GM12891 (cell line): Measurements from ENCODE around the gene TNFRSF13B.

Experiments
- DNase-seq: peaks from one replicate; pipeline ENCODE4 v3.0.0; 2011; ENCODE audit warnings: low spot score; ENCODE audit not compliant: insufficient read length
- FAIRE-seq: peaks from 2 replicates; lab custom pipeline; 2011; peaks lifted over from hg19 to GRCh38; lab: Jason Lieb, UNC
- PAX5 ChIP-seq: IDR thresholded peaks from 2 replicates; pipeline ENCODE4 v1.6.1; 2011; ENCODE audit warnings: low read length, moderate library complexity, mild to moderate bottlenecking; ENCODE audit not compliant: insufficient read depth, severe bottlenecking
- POLR2A ChIP-seq: IDR thresholded peaks from 2 replicates; pipeline ENCODE4 v1.6.1; 2011; ENCODE audit warnings: low read depth, low read length, control low read depth
- POLR2AphosphoS5 ChIP-seq: IDR thresholded peaks from 2 replicates; pipeline ENCODE4 v1.6.1; 2011; ENCODE audit warnings: low read depth, low read length, control low read depth
- POU2F2 ChIP-seq: IDR thresholded peaks from 2 replicates; pipeline ENCODE4 v1.6.1; 2011; ENCODE audit warnings: low read depth, mild to moderate bottlenecking, control low read depth, low read length, moderate library complexity
- SPI1 ChIP-seq: IDR thresholded peaks from 2 replicates; pipeline ENCODE4 v1.6.1; 2011; ENCODE audit warnings: low read depth, low read length, control low read depth
- TAF1 ChIP-seq: IDR thresholded peaks from 2 replicates; pipeline ENCODE4 v1.6.1; 2011; ENCODE audit warnings: low read depth, low read length, control low read depth

The TNFRSF13B gene

DNA sequence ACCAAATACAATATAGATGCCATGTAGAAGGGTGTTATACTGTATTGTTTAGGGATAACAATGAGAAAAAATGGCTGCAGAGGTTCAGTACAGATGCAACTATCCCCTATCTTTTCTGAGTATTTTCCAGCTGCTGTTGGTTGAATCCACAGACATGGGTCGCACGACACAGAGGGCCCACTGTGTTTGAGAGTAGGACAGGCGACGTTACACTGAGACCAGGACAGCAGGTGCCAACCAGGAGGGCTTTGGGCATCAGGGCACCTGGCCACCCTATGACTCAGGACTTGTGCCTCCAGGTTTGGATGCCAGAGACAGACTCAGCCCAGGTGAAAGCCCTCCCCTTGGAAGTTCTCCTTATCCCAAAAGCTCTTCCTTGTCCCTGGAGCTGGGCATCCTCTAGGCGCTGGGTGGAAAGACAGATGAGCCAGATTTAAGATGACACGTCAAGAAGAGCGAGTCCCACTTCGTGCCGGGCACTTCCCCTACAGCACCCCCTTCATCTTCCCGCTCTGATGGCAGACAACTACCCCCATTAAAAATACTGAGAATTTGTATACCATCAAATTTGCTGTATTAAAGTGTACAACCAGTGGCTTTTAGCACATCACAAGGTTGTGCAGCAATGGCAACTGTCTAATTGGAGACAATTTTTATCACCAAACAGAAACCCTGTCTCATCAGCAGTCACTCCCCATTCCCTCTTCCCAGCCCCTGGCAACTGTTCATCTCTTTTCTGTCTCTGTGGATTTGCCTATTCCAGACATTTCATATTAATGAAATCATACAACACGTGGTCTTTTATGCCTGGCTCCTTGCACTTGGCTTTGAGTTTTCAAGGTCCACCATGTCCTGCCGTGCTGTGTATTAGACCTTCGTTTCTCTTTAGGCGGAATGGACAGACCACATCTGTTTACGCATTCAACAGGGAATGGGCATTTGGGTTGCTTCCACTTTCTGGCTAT, 30.6 kb downstream of the TNFRSF13B start:
- FAIRE-seq = no peak
- no peak for TF ChIP-seq SPI1
- no peak for TF ChIP-seq TAF1
- TF ChIP-seq POU2F2 = no peak
- no peak; the same call in 1 of the 2 replicates for TF ChIP-seq POLR2AphosphoS5
- TF ChIP-seq POLR2A = no peak
- TF ChIP-seq PAX5 = no peak
- DNase-seq = no peak

DNA sequence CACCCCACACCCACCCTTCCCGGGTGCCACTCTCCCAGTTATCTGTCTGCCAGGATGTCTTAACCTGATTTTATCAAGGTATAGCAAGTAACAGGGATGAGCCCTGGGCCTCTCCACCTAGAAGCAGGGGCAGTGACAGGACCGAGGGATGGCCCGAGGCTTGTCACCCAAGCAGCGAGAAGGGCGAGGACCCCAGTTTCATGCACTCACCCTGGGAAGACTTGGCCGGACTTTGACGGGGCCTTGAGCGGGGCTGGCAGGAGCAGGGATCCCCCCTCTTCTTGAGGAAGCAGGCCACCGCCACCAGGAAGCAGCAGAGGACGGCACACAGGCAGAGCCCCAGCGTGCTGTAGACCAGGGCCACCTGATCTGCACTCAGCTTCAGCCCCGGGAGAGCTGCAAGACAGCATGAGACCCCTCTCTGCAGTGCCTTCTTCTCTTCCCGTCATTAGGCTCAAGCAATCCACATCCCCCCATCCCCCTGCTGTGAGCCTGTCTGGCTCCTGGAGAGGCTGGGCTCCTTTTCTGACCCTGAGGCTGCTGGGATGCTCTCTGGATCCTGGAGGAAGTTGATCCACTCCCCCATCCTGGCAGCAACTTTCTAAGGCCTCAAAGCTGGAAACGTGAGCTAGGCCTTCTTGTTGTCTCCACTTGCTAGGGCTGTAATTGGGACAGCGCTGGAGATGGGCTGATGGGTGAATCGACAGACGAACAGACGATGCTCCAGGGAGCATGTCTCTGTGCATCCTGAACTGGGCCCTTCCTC, 31.6 kb downstream of the TNFRSF13B start:
- no peak for TF ChIP-seq TAF1
- TF ChIP-seq SPI1 = no peak
- TF ChIP-seq POU2F2 = no peak
- no peak for TF ChIP-seq POLR2AphosphoS5
- no peak for TF ChIP-seq PAX5
- no peak for TF ChIP-seq POLR2A
- DNase-seq (no peak), FAIRE-seq (no peak)

DNA sequence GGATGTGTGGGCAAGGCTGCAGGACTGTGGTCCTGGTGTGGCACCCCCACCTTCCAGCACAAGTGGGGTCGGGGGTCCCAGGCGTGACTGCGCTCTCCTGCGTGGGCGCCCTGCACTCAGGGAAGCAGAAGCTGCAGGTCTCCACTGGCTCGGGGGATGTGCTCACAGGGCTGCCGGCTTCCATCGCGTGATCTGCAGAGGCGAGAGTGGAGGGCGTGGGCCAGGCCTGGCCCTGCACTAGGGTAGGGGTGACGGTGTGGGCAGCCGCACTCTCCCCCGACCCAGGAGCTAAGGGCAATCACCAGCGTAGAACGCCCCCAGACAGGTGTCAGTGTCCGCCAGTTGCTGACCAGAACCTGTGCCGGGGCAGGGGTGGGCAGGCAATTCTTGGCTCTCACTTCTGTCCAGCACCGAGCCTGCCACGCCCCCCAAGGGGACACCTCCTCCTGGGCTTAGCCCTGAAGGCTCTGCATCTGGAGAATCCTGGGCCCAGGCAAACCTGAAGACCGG, 32.3 kb downstream of the TNFRSF13B start:
- no peak for TF ChIP-seq POLR2AphosphoS5
- DNase-seq = no peak
- FAIRE-seq = no peak

DNA sequence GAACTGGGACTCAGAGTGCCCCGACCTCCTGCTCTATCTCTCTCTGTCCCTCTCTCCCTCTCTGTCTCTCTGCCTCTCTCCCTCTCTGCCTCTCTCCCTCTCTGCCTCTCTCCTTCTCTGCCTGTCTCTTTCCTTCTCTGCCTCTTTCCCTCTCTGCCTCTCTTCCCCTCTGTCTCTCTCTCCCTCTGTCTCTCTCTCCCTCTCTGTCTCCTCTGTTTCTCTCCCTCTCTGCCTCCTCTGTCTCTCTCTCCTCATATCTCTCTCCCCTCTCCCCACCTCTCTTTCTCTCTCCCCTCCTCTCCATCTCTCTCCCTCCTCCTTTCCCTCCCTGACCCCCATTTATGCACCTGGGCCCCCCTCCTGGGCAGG, 32.7 kb downstream of the TNFRSF13B start:
- FAIRE-seq (no peak), DNase-seq (no peak)
- no peak for TF ChIP-seq POLR2AphosphoS5
- no peak for TF ChIP-seq PAX5
- TF ChIP-seq POLR2A = no peak
- TF ChIP-seq POU2F2 = no peak
- TF ChIP-seq SPI1 = no peak
- no peak for TF ChIP-seq TAF1

DNA sequence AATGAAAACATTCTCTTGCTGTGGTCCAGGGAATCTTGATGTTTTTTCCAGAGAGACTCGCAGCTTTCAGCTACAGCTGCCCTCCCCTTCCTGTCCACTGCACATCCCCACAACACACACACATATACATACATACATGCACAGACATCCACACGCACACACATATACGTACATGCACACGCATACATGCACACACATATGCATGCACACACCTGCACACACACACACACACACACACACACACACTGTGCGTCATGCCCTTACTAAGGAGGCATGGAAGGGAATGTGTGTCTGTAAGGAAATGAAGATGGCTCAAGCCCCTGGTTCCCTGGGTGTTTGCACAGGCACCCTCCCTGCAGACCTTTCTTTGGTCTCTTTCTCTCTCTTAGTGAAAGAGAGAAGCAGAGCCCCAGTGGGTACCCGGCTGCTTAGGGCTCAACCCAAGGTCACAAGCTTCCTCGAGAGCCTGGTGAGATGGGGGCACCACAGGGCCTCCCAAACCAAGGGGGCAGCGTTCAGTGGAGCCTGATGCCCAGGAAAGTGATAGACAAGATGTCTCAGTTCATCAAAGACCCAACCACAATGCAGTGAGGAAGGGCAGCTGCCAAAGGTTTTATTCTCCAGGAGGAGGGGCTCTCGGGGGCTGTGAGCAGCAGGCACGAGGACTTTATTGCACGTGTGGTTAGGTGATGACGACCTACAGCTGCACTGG, 33.3 kb downstream of the TNFRSF13B start:
- FAIRE-seq (peak; percentile 66), DNase-seq (no peak)
- TF ChIP-seq POLR2AphosphoS5 (0 out of 2 replicates have a peak, but pooled peaks have one; percentile 16), PAX5 (no peak)

DNA sequence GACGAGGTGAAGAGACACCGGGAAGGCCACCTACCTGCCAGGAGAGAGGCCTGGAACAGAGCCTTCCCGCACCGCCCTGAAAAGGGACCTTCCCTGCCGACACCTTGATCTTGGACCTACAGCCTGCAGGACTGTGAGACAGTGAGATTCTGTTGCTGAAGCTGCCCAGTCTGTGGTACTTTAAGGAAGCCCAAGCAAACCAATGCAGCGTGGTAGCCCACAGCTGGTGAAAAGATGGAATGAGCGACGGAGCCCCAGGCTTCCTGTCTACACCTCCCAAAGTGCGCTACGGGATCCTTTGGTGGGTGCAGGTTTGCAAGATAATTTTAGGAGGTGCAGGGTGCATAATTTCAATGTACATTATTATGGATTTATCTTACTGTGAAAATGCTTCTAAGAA, 33.9 kb downstream of the TNFRSF13B start:
- FAIRE-seq = no peak

DNA sequence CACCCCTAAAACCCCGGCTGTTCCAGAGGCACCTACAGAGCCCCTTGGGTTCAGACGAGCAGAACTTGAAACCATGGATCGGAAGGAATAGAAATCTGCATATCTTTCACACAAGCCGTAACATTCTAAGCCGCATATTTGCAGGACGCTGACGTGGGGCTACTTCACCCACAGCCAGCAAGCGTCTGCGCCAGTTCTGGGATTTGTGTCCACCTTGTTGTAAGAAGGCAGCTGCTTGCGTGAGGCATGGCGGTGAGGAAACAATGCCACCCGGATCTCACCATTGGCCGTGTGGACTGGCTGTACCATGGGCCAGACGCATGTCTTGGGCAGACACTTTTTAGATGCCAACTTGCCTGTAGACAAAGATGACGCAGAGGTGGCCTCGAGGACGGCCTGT, 34.5 kb downstream of the TNFRSF13B start:
- DNase-seq (no peak), FAIRE-seq (no peak)
- TF ChIP-seq POU2F2 (no peak), POLR2A (no peak), TAF1 (no peak), SPI1 (no peak), PAX5 (no peak), POLR2AphosphoS5 (no peak)

More for the DNA sequence above, 33.9 kb downstream of the TNFRSF13B start:
- TF ChIP-seq POLR2A = no peak
- no peak for TF ChIP-seq PAX5
- no peak for TF ChIP-seq TAF1
- TF ChIP-seq POLR2AphosphoS5 = no peak
- TF ChIP-seq POU2F2 = no peak
- TF ChIP-seq SPI1 = no peak
- DNase-seq = no peak

DNA sequence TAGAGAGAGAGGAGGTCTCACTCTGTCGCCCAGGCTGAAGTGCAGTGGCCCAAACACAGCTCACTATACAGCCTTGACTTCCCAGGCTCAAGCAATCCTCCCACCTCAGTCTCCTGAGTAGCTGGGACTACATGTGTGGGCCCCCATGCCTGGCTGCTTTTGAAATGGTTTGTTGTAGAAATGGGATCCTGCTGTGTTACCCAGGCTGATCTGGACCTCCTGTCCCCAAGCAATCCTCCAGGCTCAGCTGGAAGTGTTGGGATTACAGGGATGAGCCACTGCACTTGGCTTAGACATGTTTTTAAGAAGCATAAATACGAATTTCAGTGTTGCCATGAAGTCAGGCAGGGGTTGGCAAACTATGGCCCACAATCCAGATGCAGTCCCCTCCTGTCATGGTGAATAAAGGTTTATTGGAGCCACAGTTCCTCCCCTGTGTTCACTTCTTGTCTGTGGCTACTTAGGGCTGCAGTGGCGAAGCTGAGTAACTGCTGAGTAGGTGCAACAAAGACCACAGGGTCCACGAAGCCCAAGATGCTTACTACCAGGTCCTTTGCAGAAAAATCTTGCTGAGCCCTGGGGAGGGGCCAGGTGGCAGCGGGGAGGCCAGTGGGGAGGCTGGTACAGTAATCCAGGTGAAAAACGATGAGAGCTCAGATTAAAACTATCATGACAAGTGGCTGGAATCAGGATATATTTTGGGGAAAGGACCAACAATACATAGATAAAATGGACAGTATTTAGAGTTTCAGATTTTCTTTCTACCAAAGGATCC, 35.2 kb downstream of the TNFRSF13B start:
- TF ChIP-seq PAX5 (no peak), POLR2A (no peak), POU2F2 (no peak), POLR2AphosphoS5 (no peak), TAF1 (no peak), SPI1 (no peak)
- FAIRE-seq (no peak), DNase-seq (no peak)

DNA sequence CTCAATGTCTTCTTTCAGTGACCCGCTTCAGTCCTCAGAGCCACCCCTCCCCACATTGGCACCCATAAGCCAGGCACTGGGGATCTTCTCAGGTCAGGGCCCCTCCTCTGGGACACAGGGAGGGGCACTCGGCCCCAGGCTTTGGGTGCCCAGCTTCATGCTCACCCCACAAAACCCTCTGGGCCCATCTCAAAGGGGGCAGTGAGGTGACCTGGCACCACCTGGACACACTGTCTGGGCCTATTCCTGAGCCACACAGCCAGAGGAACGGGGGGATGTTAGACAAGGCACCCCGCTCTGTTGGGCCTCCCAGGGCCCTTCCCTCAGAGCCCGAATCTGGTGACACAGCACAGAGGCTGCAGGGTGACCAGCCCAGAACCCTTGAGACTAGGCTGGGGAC, 36.1 kb downstream of the TNFRSF13B start:
- DNase-seq (no peak), FAIRE-seq (no peak)
- no peak for TF ChIP-seq SPI1
- no peak for TF ChIP-seq POLR2AphosphoS5
- no peak for TF ChIP-seq TAF1
- no peak for TF ChIP-seq PAX5
- TF ChIP-seq POLR2A = no peak
- no peak for TF ChIP-seq POU2F2
